IPS-18a (cell line): Measurements from ENCODE around the gene WSCD1.

ENCODE experiments used
- H3K27ac ChIP-seq: one replicate; pipeline ENCODE4 v1.5.1; 2013; ENCODE audit warnings: low read length
- H3K27me3 ChIP-seq: one replicate; pipeline ENCODE4 v1.6.1; 2013; ENCODE audit warnings: mild to moderate bottlenecking, low read length; ENCODE audit not compliant: control insufficient read depth, insufficient read depth
- H3K36me3 ChIP-seq: one replicate; pipeline ENCODE4 v1.6.1; 2013; ENCODE audit warnings: low read depth, low read length; ENCODE audit not compliant: control insufficient read depth
- H3K4me1 ChIP-seq: one replicate; pipeline ENCODE4 v1.6.1; 2013; ENCODE audit warnings: low read depth, low read length; ENCODE audit not compliant: control insufficient read depth
- H3K4me3 ChIP-seq: one replicate; pipeline ENCODE4 v1.5.1; 2013; ENCODE audit warnings: low read length
- H3K9ac ChIP-seq: one replicate; pipeline ENCODE4 v1.6.1; 2013; ENCODE audit warnings: mild to moderate bottlenecking, low read length, moderate library complexity
- H3K9me3 ChIP-seq: one replicate; pipeline ENCODE4 v1.6.1; 2013; ENCODE audit warnings: low read depth, low read length; ENCODE audit not compliant: control insufficient read depth

Gene WSCD1

DNA sequence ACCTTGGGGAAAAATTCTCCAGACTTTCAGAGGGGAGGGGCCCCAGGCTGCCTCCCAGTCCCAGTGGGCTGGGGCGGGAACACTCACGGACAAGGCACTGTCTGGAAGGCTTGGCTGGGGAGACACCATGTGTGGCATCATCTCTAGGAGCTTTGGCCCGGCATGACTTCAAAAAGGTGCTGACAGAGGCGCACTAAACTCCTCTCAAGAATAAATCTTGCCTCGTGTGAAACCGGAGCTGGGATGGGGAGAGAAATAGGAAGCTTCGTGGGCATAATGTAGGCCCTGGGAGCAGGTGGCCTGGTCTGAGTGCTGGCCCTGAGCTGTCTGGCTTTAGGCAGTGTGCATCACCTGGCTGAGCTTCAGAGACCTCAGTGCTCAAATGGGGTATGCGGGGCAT lies 5.7 kb downstream of the WSCD1 start:
- H3K27me3 ChIP-seq: peaks cover 5% of the 10 kb centered on the region

DNA sequence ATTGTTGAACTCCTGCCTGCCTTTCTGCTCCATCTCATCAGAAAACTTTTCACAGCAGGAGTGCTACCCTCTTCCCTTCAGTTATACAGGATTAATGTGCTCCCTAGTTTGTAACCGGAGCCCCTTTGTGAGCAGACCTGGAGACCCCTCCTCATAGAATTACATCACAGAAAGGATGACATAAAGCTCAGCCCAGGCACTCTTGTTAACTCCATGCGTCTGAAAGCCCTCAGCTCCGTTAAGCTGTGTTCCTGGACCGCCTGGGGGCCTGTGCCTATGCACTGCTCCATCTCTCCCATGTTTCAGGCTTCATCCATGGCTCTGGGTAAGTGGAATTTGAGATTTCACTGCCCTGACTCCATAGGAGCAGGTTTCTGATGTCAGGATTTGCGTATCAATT lies 7.6 kb downstream of the WSCD1 start:
- Histone ChIP-seq H3K27ac (no peak overlapping the region), H3K9ac (no peak overlapping the region), H3K36me3 (peaks cover 9% of the 10 kb centered on the region), H3K27me3 (no peaks in the 10 kb centered on the region), H3K4me3 (no peak overlapping the region), H3K4me1 (peaks cover 10% of the 10 kb centered on the region), H3K9me3 (no peaks in the 10 kb centered on the region)

More for the DNA sequence above, 5.7 kb downstream of the WSCD1 start:
- H3K27ac ChIP-seq: no peak overlapping the region
- H3K9me3 ChIP-seq: no peaks in the 10 kb centered on the region
- peaks cover 10% of the 10 kb centered on the region for H3K4me1 ChIP-seq
- H3K9ac ChIP-seq: no peak overlapping the region
- peaks cover 4% of the 10 kb centered on the region for H3K36me3 ChIP-seq
- no peak overlapping the region for H3K4me3 ChIP-seq

DNA sequence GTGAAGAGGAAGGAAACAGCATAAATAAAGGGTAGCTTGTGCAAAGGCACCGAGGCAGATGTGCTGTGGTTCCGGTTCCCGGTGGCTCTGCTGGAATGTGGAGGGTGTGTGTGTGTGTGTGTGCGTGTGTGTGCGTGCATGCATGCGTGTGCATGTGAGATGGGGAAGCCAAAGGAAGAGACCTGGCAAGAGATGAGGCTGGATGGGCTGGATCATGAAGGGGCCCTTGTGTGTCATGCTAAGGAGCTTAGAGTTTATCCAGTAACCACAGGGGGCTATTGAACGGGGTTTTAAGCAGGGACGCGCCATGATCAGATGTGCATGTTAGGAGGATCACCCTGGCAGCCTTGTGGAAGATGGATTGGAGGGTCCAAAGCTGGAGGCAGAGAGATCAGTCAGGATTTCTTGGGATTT lies 8.3 kb downstream of the WSCD1 start:
- H3K36me3 ChIP-seq: peaks cover 6% of the 10 kb centered on the region
- H3K9ac ChIP-seq: no peak overlapping the region
- H3K27me3 ChIP-seq: no peaks in the 10 kb centered on the region
- peaks cover 10% of the 10 kb centered on the region for H3K4me1 ChIP-seq
- H3K4me3 ChIP-seq: no peak overlapping the region
- no peak overlapping the region for H3K27ac ChIP-seq
- H3K9me3 ChIP-seq: no peaks in the 10 kb centered on the region

DNA sequence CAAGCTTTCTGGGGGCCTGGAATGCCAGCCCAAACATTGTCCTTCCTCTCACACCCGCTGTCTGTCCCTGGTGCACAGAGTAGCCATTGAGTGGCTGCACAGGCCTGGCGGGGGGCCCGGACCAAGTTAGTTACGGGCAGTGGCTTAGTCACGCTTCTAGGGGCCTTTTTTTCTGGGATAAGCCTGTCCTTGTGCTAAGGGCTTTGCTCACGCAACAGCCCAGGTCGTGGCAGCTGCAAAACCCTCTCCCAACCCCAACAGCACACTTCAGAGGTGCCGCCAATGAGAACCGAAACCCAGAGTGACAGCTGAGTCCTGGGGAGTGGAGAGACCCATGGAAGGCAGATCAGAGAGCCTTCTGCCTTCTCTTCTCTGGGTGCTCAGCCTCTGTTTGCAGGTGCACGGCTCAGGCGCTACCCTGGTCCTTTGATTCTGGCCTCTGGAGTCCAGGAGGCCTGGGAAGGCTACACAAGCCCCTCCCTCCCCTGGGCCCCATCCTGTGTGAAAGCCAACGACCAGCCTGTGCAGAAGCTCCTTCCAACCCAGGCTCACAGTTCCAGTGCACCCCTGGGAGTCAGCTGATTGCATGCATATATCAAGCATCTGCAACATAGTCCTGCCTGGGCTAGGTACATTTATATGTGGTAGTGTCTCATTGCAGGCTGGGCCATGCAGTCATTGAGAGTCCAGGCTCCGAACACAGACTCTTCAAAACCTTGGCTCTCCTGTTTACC lies 9.1 kb downstream of the WSCD1 start:
- no peak overlapping the region for H3K9ac ChIP-seq
- peaks cover 10% of the 10 kb centered on the region for H3K4me1 ChIP-seq
- no peaks in the 10 kb centered on the region for H3K27me3 ChIP-seq
- no peak overlapping the region for H3K27ac ChIP-seq
- H3K9me3 ChIP-seq: no peaks in the 10 kb centered on the region
- peaks cover 6% of the 10 kb centered on the region for H3K36me3 ChIP-seq
- no peak overlapping the region for H3K4me3 ChIP-seq

DNA sequence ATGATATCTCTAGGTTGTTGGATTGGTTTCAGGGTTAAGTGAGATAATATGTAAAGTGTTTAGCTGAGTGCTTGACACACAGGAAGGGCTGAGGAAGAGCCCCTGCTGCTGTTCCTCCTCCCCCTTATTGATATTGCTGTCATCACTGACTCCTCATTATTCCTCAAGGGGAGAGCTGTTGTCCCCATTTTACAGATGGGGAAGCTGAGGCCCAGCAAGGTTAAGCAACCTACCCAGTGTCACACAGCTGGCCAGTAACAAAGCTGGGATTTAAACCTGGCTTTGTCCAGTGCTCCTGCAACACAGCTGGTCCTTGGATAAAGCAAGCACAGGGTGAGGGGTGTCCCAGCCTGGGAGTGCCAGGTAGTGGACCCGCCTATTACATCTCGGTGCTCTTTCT lies 9.8 kb downstream of the WSCD1 start:
- H3K36me3 ChIP-seq: peaks cover 6% of the 10 kb centered on the region
- no peak overlapping the region for H3K9ac ChIP-seq
- H3K27ac ChIP-seq: no peak overlapping the region
- no peaks in the 10 kb centered on the region for H3K9me3 ChIP-seq
- H3K4me1 ChIP-seq: peaks cover 10% of the 10 kb centered on the region
- no peaks in the 10 kb centered on the region for H3K27me3 ChIP-seq
- no peak overlapping the region for H3K4me3 ChIP-seq

DNA sequence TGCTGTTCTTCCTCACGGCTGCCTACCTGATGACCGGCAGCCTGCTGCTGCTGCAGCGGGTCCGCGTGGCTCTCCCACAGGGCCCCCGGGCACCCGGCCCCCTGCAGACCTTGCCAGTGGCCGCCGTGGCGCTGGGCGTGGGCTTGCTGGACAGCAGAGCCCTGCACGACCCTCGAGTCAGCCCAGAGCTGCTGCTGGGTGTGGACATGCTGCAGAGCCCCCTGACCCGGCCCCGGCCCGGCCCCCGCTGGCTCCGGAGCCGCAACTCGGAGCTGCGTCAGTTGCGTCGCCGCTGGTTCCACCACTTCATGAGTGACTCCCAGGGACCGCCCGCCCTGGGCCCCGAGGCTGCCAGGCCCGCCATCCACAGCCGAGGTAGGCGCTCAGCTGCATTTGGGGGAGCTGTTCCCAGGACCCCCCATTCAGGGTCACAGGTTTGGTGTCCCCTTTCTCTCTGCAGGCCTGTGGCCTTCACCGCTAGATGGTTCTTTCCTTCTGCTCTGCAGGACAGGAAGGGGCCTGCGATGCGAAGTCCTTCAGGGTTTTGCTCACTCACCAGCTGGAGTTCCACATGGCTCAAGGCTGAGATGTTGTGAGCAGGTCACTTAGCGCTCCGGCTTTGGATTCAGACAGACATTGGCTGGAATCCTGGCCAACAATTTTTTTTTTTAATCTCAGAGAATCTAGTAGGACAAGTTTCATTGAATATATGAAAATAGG lies 10.7 kb downstream of the WSCD1 start:
- Histone ChIP-seq H3K27me3 (no peaks in the 10 kb centered on the region), H3K9ac (no peak overlapping the region), H3K9me3 (no peaks in the 10 kb centered on the region), H3K36me3 (peaks cover 6% of the 10 kb centered on the region), H3K4me3 (no peak overlapping the region), H3K4me1 (peaks cover 10% of the 10 kb centered on the region), H3K27ac (no peak overlapping the region)

DNA sequence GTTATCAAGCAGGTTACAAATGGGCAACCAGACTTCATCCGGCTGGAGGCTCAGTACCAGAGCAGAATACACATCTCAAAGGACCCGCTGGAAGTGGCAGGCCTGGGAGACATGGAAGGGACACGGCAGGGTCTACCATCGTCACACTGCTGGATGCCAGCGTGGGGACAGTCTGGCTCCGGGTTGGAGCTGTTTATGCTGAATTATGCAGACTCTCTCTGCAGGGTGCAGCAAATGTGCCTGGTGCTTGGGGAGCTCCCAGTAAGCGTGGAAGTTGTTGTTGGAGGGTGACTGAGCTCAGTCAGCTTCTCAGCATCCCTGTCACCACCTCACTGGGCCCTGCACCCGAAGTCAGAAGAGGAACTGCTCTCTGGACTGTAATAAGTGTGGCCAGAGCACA lies 12.2 kb downstream of the WSCD1 start:
- Histone ChIP-seq H3K36me3 (peaks cover 6% of the 10 kb centered on the region), H3K4me1 (peaks cover 10% of the 10 kb centered on the region), H3K27ac (no peak overlapping the region), H3K9ac (no peak overlapping the region), H3K27me3 (no peaks in the 10 kb centered on the region), H3K9me3 (no peaks in the 10 kb centered on the region), H3K4me3 (no peak overlapping the region)

DNA sequence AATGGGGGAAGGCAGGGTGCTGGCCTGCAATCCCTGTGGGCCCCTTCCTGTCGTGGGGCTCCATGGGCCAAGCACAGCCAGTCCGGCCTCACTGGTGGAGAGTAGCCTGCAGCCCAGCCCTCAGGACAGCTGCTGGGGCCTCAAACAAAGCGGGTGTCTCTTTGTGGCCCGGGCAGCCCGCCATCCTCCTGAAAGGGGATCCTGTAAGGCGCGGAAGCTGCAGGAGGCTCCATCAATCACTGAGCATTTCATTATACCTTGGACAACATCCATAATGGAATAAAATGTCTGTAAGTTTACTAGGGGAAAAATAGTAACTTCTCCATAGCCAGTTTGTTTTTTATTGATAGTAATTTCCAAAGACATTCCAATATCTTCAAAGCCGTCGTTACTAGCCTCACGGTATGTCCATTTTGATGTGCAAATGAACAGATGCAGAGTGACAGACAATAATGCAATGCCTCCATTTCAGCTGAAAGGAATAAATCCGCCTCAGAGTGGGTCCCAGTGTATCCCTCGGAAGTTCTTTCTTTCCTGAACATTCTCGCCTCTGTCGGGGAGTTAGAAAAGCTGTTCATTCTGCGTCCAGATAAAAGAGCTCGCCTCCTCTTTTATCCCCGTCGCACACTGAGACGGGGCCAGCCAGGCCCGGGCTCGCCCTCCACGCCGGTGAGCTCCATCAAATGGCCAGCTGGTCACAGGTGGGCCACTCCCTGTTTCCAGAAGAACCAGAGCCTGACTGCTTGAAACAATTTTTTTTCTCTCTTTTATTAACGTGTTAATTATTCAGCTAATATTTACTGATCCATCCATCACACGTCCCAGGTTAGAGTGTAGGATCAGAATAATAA lies 14.4 kb downstream of the WSCD1 start:
- Histone ChIP-seq H3K27me3 (no peaks in the 10 kb centered on the region), H3K36me3 (peaks cover 9% of the 10 kb centered on the region), H3K4me3 (no peak overlapping the region), H3K4me1 (peaks cover 4% of the 10 kb centered on the region), H3K9ac (no peak overlapping the region), H3K27ac (no peak overlapping the region), H3K9me3 (no peaks in the 10 kb centered on the region)

DNA sequence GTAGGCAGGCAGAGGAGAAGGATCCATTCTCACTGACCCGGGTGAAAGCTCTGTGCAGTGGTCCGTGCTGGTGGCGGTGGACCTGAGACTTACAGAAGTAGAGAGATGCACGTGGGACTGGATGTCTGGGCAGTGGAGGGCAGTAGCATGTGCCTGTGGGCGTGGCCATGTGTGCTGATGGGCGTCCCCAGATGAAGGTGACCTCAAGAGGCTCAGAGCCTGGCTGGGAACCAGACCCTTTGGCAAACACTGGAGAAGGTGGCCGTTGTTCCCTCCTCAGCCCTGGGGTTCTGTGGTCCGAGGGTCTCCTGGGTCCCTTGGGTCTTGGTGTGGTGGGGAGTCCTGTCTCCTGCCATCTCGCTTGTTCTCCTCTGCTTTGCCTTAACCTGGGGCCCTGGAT lies 15.6 kb downstream of the WSCD1 start:
- H3K9me3 ChIP-seq: no peaks in the 10 kb centered on the region
- H3K4me1 ChIP-seq: peaks cover 4% of the 10 kb centered on the region
- H3K27me3 ChIP-seq: no peaks in the 10 kb centered on the region
- no peak overlapping the region for H3K9ac ChIP-seq
- H3K36me3 ChIP-seq: peaks cover 9% of the 10 kb centered on the region
- no peak overlapping the region for H3K27ac ChIP-seq
- H3K4me3 ChIP-seq: no peak overlapping the region

DNA sequence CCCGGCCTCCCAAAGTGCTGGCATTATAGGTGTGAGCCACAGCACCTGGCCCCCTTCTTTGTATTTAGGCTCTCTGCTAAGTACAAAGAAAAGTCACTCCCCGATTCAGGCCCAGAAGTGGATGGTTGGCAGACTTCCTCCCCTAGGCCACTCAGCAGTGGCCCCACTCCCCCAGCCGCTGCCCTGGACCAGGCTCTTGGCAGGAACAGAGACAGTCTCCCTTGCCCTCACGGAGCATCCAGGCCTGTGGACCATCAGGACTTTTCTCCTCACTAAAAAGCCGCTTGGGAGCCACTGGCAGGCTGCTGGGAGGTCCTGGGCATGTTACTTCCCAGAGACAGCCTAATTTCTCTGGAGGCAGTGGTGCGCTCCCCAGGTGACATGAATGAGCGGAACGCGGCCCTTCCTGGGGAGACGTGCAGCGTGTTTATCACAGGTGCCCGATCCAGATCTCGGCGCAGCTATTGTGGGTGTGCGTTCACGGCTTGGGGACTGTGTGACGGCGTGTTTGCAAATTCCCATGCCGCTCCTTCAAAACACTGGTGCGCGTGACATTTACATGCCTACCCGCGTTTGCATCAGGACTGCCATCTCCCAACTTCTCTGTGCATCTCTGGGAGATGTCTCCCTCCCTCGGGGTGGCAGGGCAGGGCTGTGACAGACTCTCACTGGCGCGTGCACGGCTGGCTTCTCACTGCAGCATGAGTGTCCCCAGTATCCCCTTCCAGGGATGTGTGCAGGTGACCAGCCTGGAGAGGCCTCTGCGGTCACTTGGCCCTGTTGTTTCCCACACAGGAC lies 16.6 kb downstream of the WSCD1 start:
- no peaks in the 10 kb centered on the region for H3K27me3 ChIP-seq
- H3K27ac ChIP-seq: no peak overlapping the region
- H3K9ac ChIP-seq: no peak overlapping the region
- H3K9me3 ChIP-seq: no peaks in the 10 kb centered on the region
- H3K4me1 ChIP-seq: peaks cover 4% of the 10 kb centered on the region
- no peak overlapping the region for H3K4me3 ChIP-seq
- H3K36me3 ChIP-seq: peaks cover 12% of the 10 kb centered on the region

DNA sequence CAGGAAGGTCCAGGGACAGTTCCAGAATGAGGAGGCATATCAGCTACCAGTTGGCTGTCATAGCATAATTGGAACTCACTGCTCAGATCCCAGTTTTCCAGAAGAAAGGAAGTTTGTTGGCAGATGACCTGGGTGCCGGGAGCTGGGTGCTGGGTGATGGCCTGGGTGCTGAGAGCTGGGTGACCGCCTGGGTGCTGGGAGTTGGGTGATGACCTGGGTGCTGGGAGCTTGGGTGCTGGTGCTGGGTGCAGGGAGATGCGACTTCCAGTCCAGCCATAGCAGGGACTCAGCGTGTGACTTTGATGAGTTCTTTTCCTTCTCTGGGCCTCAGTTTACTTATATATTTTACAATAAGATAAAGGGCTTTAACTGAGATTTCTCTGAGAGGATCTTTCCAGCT lies 18.0 kb downstream of the WSCD1 start:
- no peaks in the 10 kb centered on the region for H3K9me3 ChIP-seq
- H3K4me1 ChIP-seq: no peaks in the 10 kb centered on the region
- H3K36me3 ChIP-seq: peaks cover 14% of the 10 kb centered on the region
- no peak overlapping the region for H3K4me3 ChIP-seq
- no peaks in the 10 kb centered on the region for H3K27me3 ChIP-seq
- no peak overlapping the region for H3K27ac ChIP-seq
- H3K9ac ChIP-seq: no peak overlapping the region
